GM19239 (cell line): Measurements from ENCODE around the gene FSIP1.
A peak's percentile ranks its signal among the peaks of the same experiment; 100 is the strongest.

Experiments used
- DNase-seq: peaks from one replicate; pipeline ENCODE4 v3.0.0; 2011; ENCODE audit warnings: low spot score; ENCODE audit not compliant: insufficient read length
- FAIRE-seq: peaks from 2 replicates; lab custom pipeline; 2011; peaks lifted over from hg19 to GRCh38; lab: Jason Lieb, UNC

The FSIP1 gene

DNA sequence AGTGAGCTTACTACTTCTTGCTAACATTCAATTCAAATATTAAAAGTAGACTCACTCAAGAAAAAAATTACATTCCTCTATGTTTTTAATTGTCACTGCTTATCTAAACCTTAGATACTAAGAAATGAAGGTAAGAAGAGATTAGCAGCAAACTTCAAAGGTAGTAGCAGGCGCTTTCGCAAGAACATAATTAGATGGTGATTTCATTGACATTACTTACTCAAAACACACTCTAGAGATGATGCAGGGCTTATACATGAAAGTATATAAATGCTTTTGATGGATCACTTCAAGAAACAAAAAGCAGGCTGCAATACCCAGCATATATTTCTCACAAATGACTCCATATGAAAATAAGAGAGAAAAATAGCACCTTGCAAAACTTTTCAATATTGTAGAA is 86.8 kb downstream of the FSIP1 start:
- no peak for FAIRE-seq

DNA sequence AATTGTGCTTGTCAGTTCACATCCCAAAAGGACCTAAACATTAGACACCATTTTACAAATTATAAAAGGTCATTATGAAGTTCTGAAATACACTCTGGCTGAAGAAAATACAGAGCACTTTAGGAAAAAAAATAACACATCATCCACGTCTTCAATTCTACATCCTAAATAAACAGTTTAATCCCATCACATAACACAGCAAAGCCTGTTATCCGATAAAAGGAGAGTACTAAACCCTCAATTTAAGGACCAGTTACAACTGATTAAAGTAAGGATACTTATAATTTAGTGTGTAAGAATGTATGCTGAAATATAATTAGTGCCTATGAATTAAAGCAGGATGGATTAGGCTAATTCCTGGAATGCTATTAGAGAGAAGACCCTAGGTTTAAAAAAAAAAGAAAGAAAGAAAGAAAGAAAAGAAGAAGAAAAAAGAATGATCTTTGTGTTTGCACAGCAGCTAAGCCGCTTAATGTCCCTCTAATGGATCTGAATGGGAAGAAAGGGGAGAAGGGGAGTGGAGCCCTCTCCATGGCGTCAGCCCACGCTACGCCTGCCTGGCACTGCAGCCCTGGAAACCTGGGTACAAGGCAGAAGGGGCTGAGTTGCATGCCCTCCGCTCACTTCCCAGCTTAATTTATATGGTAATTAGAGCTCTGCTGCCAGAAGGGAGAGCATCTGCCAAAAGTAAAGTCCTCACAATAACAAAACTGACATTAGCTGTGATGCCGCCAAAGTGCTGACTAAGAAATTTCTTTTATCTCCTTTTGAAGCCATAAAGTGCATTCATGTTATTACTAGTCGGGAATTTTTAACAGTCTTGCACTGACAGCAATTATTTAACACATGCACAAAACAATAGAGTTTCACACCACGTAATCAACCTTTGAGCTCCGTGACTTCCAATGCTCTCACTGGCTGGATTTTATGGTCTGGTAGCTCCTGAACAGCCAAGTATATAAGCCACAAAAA is 90.0 kb downstream of the FSIP1 start:
- FAIRE-seq: no peak
- DNase-seq: no peak

More for the DNA sequence above, 86.8 kb downstream of the FSIP1 start:
- no peak for DNase-seq

GRCh38 chr15:39690881-39691634 is 91.6 kb downstream of the FSIP1 start:
- FAIRE-seq: no peak
- no peak for DNase-seq

- DNase-seq (no peak), FAIRE-seq (no peak)
Observed at GRCh38 chr15:39687965-39688364, 94.7 kb downstream of the FSIP1 start.

- peak; percentile 53 for FAIRE-seq
- DNase-seq: peak; percentile 10
Observed at GRCh38 chr15:39685999-39686613, 96.5 kb downstream of the FSIP1 start.

- no peak for DNase-seq
- FAIRE-seq: no peak
Observed at GRCh38 chr15:39685367-39685766, 97.3 kb downstream of the FSIP1 start.

GRCh38 chr15:39684233-39684632 is 98.4 kb downstream of the FSIP1 start:
- FAIRE-seq (no peak), DNase-seq (no peak)

- DNase-seq (no peak), FAIRE-seq (no peak)
Observed at GRCh38 chr15:39682366-39682765, 100.3 kb downstream of the FSIP1 start.

GRCh38 chr15:39680868-39681267 is 101.8 kb downstream of the FSIP1 start:
- DNase-seq: no peak
- no peak for FAIRE-seq

DNA sequence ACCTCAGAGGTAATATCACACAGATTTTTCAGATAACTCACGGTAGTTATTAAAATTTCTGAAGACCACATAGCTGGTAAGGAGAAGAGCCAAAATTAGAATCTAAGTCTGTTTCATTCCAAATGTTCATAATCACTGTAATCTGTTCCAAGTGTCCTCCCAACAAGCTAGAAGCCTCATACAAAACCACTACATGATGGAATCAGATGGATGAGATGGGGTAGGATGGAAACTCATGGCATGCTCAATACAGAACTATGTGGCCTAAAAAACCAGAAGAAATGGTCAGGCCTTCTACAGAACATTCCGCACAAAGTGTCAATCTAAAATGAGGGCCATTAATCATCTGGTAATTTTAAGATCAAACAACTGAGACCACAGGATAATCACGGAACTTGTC is 110.0 kb downstream of the FSIP1 start:
- no peak for FAIRE-seq

DNA sequence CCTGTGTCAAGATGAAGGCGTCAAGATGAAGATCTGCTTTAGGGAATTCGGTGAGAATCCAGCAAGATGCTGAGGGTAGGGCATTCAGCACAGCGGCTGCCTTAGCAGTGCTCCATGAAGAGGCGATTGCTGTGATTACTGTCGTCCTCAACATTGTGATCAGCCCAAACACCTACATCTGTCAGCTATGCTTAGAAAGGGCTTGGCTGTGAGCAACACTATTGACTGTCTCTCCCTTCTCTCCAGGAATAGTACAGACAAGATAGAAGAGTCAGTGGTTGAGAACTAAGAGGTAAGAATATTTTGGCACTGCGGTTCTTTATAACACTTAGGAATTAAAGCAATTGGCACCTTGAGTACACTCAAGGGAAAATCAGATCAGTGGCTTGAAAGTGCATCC is 110.5 kb downstream of the FSIP1 start:
- DNase-seq: no peak
- FAIRE-seq: no peak

More for the DNA sequence above, 110.0 kb downstream of the FSIP1 start:
- DNase-seq: no peak

- FAIRE-seq: no peak
- DNase-seq: no peak
Observed at GRCh38 chr15:39670687-39671086, 112.0 kb downstream of the FSIP1 start.

DNA sequence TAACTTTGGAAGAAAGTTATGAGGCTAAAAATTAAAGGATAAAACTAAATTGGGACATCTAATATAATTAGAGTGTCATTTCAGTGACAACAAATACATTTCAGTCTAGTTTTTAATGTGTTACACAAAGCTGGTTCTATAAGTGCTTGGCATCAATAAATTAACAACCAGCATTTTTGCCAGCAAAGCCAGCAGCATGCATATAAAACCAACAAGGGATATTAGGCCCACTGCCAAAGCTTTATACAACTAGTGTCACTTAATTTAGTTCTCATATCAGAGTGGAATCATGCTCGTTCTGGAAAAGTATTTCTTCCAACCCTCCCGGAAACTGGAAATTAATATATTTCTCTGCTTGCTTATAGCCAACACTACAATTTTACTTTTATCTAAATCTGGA is 113.0 kb downstream of the FSIP1 start:
- DNase-seq (no peak), FAIRE-seq (no peak)

DNA sequence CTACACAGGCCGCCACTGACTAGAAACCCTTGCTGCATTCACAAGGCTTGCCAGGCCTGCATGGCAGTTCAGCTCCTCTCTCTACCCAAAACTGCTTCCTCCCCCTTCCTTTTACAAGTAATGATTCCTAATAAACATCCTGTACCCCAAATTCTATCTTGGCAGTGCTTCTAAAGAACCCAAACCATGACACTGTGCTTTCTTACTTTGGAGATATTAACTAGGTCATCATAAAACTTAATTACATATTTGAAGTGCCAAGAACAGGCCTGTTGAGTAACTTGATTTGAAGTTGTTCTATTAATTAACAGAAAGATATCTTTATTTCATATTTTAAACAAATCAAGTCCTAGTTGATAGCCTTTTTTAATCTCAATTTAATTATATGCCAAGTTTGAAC is 113.4 kb downstream of the FSIP1 start:
- FAIRE-seq (no peak), DNase-seq (no peak)

- FAIRE-seq (no peak), DNase-seq (no peak)
Observed at GRCh38 chr15:39668457-39668856, 114.2 kb downstream of the FSIP1 start.

- DNase-seq: no peak
- no peak for FAIRE-seq
Observed at GRCh38 chr15:39667382-39668127, 115.1 kb downstream of the FSIP1 start.

- FAIRE-seq: no peak
- DNase-seq: no peak
Observed at GRCh38 chr15:39666677-39667076, 116.0 kb downstream of the FSIP1 start.

DNA sequence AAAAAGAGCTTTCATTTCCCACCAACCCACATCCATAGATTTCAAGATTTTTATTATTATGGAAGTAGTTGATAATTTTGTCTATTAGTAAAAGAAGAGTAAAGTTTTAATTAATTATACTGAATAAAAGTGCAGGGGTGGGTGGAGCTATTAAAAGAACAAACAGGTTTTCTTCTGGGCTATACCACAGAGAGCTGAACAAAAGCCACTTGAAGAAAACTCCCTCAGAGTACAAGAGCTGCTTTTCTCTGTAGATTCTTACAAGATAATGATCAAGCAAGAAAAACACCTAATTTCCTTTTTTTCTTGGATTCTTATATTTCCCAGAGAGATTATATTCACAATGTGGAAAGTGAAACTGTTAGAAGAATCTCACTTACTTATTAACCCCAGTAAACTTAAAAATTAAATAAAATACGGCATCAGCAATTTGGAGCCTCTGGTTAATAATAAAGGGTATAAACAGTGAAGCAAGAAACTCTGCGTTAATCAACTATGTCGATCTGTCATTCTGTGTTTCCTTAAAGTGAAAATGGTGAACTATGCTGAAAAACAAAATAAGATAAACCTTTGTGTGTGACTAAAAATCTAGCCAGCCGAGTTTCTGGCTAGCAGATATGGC is 116.9 kb downstream of the FSIP1 start:
- no peak for FAIRE-seq
- no peak for DNase-seq

DNA sequence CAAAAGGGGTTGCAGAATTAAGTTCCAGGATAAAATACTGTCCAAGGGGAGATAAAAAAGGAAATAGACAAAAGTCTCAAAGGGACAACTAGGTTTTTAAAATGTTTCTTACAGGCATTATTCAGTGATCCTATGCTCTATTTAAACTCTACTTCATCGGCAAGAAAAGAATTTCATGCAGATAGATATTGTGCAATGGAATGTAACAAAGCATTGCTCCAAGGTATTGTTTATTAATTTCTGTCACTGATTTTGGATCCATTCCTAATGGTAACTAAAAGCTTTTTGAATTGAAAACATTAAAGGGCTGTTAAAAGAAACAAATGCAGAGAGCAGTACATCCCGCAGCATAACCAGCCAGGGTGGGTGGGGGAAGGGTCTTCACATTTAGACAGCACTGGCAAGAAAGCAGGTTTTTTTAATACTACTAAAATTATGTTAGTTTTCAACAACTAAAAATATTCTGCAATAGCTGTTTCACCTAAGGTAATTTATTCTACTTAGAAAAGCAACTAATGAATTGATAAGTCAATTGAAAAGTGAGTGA is 118.9 kb downstream of the FSIP1 start:
- FAIRE-seq (no peak), DNase-seq (no peak)
